ENCODE measurements around the gene BAIAP2.

Gene BAIAP2

DNA sequence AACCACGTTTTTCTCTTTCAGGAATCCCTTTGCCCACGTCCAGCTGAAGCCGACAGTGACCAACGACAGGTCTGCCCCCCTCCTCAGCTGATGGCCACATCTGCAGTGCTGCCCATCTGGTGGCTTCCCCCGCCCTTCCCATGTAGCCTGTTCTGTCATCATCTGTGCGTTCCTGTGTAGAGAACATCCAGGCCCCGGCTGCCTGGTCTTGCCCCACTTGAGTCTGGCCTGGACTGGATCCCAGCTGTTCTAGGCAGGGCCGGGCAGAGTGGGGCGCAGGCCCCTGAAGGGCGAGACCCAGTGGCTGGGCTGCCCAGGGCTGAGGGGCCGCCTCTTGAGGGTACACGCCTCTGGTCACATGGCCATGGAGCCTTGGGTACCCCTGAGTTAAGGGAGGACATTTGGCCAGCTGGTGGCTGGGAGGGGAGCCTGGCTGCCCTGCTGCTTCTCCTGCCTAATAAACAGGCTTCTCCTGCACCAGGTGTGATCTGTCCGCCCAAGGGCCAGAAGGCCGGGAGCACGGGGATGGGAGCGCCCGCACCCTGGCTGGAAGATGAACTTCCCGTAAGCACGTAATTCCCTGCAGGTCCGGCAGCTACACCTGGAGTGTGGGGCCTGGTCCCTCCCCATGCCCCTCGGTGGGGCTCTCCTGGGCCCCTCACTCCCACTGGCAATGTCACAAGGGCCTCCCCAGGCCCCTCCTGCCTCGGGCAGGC lies 81.0 kb downstream of the BAIAP2 start:
- no peak for DNase-seq

GRCh38 chr17:81116704-81117103 lies 81.8 kb downstream of the BAIAP2 start:
- DNase-seq = no peak

- no peak for DNase-seq
Observed at GRCh38 chr17:81117672-81118198, 82.8 kb downstream of the BAIAP2 start.

DNA sequence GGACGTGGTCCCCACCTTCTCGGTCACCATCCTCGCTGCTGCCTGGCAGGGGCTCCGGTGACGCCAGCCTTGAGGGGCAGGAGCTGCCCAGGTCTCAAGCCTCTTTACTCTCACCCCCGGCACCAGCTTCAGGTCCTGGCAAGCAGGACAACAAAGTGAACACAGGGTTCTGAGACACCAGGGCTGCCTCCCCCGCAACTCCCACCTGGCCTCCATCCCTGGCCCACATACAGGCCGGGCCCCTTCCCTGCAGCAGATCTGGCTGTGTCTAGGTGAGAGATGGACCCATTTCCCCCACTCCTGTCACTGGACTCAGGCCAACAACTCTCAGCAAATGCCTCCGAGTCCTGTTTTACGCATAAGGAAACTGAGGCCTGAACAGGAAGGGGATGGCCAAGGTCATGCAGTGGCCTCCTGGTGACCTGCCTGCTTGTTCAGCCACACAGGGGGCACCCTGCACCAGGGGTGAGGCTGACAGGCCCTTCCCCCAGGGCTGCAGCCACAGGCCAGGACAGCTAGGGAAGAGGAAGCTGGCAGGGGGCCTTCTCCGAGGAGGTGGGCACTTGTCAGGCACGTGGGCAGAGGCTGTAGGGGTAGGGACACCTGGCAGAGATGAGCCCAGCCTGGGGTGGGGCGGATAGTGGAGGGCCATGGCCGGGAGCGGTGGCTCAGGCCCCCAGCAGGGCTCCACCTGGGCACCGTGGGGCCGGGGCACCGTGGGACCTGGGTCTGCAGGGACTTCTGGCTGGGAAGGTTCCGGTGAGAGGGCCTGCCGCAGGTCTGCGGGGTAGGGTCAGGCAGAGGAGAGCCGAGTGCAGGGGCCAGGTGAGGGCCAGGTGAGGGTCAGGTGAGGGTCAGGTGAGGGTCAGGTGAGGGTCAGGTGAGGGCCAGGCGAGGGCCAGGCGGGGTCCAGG lies 83.6 kb downstream of the BAIAP2 start:
- DNase-seq = no peak

DNA sequence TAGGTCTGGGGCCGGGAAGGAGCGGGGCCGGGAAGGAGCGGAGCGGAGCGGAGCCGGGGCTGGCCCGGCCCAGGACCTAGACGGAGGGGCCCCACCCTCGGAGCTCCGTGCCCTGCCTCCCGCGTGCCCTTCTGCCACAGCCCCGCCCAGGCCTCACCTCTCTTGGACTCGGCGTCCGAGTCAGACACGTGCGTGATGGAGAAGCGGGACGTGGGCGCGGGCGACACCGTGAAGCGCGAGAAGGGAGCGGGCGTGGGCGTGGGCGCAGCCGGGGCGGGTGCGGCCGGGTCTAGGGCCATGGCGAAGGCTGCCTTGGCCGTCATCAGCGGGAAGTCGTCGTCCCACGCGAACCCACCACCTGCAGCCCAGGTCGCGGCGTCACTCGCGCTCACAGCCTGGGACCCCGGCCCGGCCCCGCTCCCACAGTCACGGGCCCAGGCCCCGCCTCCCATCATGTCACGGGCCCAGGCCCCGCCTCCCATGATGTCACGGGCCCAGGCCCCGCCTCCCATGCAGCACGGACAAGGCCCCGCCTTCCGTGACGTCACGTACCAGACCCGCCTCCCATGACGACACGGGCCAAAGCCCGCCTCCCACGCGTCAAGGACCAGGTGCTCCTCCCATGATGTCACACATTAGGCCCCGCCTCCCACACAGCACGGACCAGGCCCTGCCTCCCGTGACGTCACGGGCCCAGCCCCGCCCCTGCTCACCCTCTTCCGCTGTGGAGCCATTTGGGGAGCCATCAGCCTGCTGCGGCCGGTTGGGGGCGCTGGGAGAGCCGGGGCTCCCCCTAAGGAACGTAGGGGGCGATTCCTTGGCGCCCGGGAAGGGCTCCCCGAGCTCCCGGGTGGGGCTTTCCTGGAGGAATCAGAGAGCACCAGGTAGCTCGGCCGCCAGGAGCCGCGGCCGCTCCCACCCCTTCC lies 84.5 kb downstream of the BAIAP2 start:
- DNase-seq = peak; percentile 96

DNA sequence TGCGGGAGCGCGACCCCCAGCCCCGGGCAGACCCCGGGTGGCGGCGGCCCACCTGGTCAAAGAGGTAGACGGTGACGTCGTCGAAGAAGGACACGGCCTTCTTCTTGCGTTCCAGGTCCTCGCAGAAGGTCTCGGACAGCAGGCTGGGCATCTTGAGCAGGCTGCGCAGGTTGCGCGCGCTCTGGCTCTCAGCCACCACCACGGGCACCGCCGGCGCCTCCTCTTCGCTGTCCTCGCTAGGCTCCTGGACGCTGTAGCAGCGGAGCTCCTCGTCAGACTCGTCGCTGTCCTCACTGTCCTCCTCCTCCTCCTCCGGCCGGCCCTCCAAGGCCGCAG lies 85.2 kb downstream of the BAIAP2 start:
- no peak for DNase-seq

DNA sequence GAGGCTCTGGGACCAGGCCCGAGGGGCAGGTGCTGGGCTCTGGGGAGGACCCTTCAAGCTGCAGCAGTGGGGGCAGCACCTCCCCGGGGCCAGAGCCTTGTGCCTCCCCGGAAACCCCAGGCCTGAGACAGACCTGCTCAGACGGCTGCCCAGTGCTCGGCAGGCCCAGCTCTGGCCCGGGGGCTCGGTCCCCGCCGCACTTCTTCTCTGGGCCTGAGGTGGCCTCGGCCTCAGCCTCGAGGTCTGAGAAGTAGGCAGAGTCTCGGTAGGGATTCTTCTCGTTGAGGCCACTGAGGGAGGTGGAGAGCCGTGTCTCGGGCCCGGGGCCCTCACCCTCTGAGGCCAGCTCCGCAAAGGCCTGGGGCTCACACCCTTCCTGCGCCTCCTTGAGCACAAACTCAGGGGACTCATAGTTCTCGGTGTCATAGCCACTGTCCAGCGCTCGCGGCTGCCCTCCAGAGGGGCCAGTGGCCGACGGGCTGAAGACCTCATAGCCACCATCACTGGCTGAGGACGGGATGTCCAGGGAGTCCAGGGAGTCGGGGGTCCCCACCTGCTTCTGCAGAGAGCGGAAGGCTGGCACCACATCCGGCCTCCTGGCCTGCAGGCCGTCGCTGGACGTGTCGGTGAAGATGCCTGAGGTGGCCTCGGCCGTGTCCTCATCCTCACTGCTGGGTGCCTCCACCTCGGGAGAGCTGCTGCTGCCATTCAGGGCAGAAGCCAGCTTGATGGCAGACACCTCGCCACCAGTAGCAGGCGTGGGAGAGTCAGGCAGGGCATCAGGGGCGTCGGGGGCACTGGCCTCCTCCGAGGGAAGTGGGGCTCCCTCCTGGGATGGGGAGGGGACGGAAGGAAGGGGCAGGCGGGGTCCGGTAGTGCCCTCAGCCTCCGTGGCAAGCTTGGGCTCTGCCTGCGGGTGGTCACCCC lies 86.0 kb downstream of the BAIAP2 start:
- no peak for DNase-seq

DNA sequence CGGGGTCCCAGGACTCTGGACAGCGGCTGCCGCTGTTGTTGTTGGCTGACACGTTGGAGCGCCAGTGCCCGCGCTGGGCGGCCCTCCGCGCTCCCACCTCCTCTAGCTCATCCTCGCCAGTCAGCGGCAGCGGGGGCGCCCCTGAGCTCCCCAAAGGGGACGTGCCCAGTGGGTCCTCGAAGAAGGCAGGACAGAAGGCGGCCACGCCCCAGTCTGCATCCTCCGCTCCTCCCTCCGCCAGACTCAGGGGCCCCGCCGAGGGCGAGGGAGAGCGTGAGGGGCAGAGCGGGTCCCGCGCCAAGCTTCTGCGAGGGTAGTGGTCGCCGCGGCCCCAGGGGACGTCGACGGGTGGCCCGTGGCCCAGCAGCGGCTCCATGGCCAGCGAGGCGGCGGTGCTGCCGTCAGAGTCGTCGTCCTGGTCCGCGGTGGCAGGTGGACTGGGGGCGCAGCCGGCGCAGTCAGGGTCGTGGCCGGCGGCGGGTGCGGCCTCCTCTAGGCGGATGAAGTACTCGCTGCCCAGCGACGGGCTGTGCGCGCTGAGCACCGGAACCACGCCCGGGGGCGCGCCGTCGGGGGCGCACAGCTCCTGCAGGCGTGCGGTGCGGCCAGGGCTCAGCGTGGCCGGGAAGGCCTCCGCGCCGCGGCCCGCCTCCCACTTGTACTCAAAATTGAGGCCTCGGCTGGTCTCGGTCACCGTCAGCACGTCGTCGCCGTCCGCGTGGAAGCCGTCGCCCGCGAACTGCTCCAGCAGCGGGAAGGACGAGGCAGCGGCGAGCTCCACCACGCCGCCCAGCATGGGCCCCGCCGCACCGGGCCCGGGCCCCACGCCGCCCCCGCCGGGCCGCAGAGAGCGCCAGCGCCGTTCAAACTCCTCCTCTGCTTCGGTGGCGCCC lies 87.1 kb downstream of the BAIAP2 start:
- DNase-seq = no peak

DNA sequence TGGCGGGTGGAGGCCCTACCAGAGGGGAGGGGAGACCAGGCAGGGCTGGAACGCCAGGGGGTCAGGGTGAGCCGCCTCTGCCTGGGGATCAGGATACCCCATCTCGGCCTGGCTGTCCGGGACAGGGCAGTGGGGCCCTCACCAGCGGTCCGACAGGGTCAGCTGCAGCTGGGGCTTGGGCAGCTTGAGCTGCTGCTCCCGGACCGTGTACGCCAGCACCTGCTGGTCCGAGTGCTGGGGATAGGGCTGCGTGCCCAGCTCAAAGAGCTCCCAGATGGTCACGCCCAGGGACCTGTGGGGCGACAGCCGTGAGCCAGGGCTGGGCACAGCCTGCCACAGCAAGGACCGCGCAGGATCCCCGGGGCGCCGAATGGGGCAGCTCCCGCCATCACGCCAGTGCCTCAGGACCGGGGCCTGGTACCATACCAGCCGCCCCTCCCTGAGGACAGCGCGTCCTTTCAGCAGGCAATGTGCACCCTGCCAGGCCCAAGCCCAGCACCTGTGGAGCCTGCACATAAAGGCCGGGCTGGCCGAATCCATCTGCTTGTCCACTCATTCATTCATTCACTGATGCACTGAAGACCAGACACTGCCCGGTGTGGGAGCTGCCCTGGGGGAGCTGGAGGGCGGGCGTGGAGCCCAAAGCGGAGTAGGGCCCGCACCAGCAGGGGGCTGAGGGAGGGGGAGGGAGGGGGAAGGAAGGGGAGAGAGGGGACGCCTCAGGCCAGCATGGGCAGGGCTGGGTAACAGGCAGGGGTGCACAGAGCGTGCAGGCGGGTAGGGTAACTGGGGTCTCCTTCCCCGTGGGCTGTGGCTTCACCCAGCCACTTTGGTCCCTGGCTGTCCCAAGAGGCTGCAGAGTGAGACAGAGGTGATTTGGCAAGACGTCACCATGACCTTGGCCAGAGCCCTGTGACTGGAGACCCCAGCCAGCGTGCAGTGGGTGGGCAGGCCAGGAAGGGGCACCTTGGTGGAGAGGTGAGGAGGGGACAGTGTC lies 88.4 kb downstream of the BAIAP2 start:
- DNase-seq = no peak

GRCh38 chr17:81124377-81124776 lies 89.4 kb downstream of the BAIAP2 start:
- DNase-seq = no peak

DNA sequence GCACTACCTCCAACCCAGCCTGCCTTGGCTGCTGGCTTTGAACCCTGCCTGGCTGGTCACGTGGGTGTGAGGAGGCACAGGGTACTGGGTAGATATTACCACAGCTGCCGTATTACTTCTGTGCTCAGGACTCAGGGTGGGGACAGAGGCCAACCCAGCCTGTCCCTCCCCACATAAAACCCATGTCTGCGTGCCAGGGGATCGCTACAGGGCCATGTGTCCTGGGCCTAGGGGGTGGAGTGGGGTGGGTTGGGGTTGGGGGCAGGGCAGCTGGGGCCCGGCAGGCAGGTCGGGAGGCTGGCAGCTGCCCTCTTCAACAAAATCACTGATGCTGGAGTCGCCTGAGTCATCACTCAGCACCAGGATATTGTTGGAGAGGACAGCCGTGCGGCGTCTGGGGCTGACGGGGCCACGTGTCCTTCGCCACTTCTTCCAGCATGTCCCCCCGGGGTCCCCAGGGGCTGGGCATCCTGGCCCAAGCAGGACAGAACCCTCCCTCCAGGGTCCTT lies 90.7 kb downstream of the BAIAP2 start:
- DNase-seq = no peak

DNA sequence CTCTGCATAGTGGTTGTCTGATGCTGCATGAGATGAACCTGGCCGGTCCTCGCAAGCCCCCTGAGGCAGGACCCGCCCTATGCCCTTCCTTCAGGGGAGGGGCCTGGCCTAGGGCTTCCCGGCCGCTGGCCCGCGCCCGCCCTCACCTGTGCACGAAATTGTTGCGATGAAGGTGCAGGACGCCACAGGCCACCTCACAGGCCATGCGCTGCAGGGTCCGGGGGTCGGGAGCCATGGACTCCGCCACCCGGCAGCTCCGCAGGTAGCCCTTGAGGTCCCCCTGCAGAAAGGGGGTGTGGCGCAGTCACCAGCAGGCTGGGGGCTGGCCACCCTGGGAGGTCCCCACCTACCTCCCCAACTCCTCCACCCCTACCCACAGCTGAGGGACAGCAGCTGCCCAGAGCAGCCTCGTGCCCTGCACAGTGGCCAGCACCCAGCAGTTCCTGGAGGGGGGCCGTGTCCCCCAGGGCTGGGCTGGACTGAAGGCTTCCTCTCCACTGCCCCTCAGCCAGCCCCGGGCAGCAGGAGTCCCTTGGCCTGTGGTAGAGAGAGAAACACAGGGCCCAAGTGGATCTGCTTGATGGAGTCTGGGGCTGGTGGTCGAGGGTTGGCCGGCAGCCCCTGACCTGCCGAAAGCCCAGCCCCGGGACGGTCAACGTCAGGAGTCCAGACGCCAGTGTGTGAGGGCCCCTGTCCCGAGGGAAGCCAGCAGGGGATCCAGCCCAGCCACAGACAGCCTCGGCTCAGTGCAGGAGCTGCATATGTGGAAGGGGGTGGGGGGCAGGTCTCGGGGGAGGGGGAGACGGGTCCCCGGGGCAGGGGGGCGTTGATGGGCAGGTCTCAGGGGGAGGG lies 91.6 kb downstream of the BAIAP2 start:
- DNase-seq = no peak

DNA sequence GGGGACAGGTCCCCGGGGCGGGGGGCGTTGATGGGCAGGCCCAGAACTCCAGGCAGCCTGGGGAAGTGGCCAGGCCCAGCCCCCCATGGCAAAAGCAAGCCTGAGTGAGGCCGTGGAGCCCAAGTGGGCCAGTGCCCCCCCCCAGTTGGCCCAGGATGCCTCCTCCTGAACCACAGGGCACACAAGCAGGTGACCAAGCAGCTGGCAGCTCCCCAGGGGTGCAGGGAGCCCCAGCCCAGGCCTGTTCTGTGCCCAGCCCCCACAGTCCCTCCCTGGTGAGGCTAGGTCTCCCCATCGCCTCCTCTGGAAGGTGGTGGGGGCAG lies 92.1 kb downstream of the BAIAP2 start:
- DNase-seq = no peak

DNA sequence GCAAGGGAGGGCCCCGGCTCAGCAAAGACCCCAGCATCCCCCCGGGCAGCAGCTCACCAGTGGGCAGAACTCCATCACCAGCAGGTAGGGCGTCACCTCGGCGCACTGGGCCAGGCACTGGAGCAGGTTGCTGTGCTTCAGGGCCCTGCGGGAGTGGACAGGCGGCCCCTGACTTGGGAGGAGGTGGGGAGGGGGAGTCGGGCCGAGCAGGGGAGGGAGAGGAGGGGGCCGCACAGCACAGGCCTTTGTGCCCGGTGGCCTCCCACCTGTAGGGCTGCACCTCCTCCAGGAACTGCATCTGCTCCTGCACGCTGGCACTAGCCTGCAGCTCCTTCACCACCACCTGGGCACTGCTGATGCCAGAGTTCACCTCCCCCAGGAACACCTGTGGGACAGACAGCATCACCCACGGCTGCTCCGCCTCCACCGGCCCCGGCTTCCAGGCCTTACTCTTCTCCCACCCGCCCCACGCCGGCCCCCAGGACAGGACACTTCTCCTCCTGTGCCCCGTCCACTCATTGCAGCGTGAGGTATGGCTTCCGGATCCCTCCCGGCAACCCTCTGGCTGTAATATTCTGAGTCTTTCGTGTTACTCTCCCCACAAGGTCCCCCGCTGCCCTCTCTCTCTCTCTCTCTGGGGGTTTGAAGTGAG lies 92.7 kb downstream of the BAIAP2 start:
- no peak for DNase-seq

DNA sequence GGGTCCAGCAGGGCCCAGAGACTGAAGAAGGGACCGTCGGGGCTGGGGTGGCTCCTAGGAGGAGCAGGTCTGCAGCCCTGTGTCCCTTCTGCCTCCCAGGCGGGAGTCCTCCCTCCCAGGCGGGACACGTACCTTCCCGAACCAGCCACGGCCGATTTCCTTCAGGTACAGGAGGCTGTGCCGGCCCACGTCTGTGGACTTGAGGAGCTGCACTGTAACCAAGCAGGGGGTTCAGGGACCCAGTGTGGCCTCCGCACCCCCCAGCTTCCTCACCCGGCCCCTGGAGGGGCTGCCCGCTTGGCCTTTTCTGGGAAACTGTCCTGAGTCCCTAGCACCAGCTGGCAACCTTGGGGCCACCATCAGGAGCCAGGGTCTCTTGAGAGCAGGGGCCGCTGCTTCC lies 93.4 kb downstream of the BAIAP2 start:
- no peak for DNase-seq

GRCh38 chr17:81128774-81129173 lies 93.8 kb downstream of the BAIAP2 start:
- no peak for DNase-seq

- no peak for DNase-seq
Observed at GRCh38 chr17:81129289-81129688, 94.3 kb downstream of the BAIAP2 start.
